ENCODE data around the gene TFDP2. TPM values are rescaled to one million over a fixed set of nuclear protein-coding genes. Genes with fewer than 3 reads are reported as not detected.

Gene TFDP2
- total RNA-seq, 1 experiment from 2014 or later: 76.0 TPM

- no peak overlapping the region for H2BK5ac ChIP-seq (ENCODE audit: insufficient read length, low read length)
- no peaks in the 10 kb centered on the region for H4K20me1 ChIP-seq (ENCODE audit: control insufficient read depth, insufficient read depth, insufficient read length)
- H3K14ac ChIP-seq (ENCODE audit: insufficient read depth, low read length): no peak overlapping the region
- no peaks in the 10 kb centered on the region for H3K4me1 ChIP-seq (ENCODE audit: insufficient read depth, low read length)
- no peak overlapping the region for H3K18ac ChIP-seq (ENCODE audit: insufficient read length, low read depth, low read length)
- H3K9me3 ChIP-seq (ENCODE audit: control insufficient read depth, low read depth, low read length): no peaks in the 10 kb centered on the region
- no peak for DNase-seq
- WGBS (ENCODE audit: extremely low coverage, insufficient read length, low lambda C conversion rate): no CpG with 5 or more reads among the region's 4 CpGs
- H2BK15ac ChIP-seq (ENCODE audit: low read depth, low read length): no peak overlapping the region
- no peak overlapping the region for H3K27ac Mint-ChIP-seq
- no peaks in the 10 kb centered on the region for H3K79me2 ChIP-seq (ENCODE audit: insufficient read depth, low read length)
- no peaks in the 10 kb centered on the region for H3K27me3 ChIP-seq (ENCODE audit: insufficient read depth, low read length)
- no peak overlapping the region for H2BK20ac ChIP-seq (ENCODE audit: low read depth, low read length, poor library complexity, severe bottlenecking)
- no peak overlapping the region for H3K56ac ChIP-seq (ENCODE audit: insufficient read length, low read depth, low read length)
- no peak overlapping the region for H3K27ac ChIP-seq (ENCODE audit: insufficient read length, low read depth, low read length)
- H3K36me3 Mint-ChIP-seq (ENCODE audit: insufficient read depth in 1 of 3, low read depth in 3 of 3): no peaks in the 10 kb centered on the region
- H3K4me3 Mint-ChIP-seq: no peak overlapping the region
- H4K5ac ChIP-seq (ENCODE audit: insufficient read length, low read depth, low read length): no peak overlapping the region
- no peaks in the 10 kb centered on the region for H3K9me3 Mint-ChIP-seq
- no peaks in the 10 kb centered on the region for H3K23me2 ChIP-seq (ENCODE audit: insufficient read length, low read depth, low read length, poor library complexity, severe bottlenecking)
- H4K91ac ChIP-seq (ENCODE audit: insufficient read length, low read depth, low read length): no peak overlapping the region
- no peak overlapping the region for H2BK12ac ChIP-seq (ENCODE audit: insufficient read length, low read depth, low read length)
- no peak overlapping the region for H3T11ph ChIP-seq (ENCODE audit: low read length)
- no peaks in the 10 kb centered on the region for H3K27me3 Mint-ChIP-seq (ENCODE audit: low read depth)
- no peak overlapping the region for H3K4me2 ChIP-seq (ENCODE audit: insufficient read depth, insufficient read length, low read length)
- H3K9ac ChIP-seq (ENCODE audit: extremely low read depth, insufficient read length, low read length): no peak overlapping the region
- H3K4me1 Mint-ChIP-seq: no peaks in the 10 kb centered on the region
- H3K4ac ChIP-seq (ENCODE audit: low read depth, low read length): no peak overlapping the region
- no peak overlapping the region for H2BK120ac ChIP-seq (ENCODE audit: low read depth, low read length, poor library complexity, severe bottlenecking)
- TF ChIP-seq CTCF (conservative IDR thresholded peaks at IDR 0.05): no peak
- no peak overlapping the region for H2AK5ac ChIP-seq (ENCODE audit: insufficient read length, low read length)
- no peak overlapping the region for H3K23ac ChIP-seq (ENCODE audit: insufficient read length, low read depth, low read length)
- H3K79me1 ChIP-seq (ENCODE audit: insufficient read depth, low read depth, low read length, poor library complexity, severe bottlenecking): no peaks in the 10 kb centered on the region
- H2AFZ ChIP-seq (ENCODE audit: low read length): no peak overlapping the region
- H4K8ac ChIP-seq (replicated peaks; ENCODE audit: insufficient read length, low read depth, low read length): no peak overlapping the region
Observed at GRCh38 chr3:142097099-142097843, 52.1 kb downstream of the TFDP2 start.
